Bone marrow (tissue), 2 donors: ENCODE results near the gene CUL9.
"Not testable (repeated sequence)": the region's sequence is repeated elsewhere in the genome, so short reads cannot be mapped to it uniquely, and the experiment has no call there.

Source experiments
- DNase-seq, 2 donors: peaks; one replicate each; lab custom pipeline; 2025; lab: John Stamatoyannopoulos, UW

CUL9 gene

DNA sequence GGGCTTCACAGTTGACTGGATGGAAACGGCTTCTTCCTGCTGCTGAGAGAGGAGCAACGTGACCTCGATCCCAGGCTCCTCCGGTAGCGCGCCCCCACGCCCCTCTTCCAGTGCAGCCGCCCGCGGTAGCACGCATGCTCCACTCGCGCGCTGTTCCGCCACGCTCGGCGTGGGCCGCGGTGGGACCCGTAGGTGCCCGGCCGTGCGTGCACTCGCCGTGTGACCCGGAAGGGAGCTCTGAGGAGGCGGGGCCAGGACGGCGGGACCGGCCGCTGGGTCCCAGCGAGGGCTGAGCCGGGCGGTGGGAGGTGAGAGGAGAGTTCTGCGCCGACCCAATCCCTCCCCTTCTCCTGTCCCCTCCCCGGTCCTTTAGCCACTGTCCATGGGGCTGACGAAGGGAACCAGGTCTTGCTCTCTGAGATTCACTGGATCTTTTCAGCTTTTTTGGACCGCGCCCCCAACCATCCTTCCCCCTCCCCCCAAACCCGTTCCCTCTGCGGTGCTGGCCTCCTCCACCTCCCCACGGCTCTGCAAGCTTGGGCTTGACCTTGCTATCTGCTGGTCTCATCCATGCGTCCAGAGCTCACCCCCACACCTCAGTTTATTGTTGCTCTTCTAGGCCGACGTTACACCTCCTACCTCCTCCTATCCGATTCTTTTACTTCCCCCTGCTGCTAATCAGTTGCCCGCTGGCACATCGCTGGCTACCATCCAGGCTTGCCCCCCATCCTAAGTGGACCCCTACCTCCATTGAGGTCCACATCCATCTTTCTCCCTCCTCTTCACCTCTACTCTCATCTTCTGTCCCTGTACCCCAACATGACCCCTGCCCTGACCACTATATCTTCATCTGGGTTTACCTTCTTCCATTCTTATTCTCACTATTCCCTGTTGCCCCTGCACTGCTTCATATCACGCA is at the start of gene CUL9:
Gene CUL9 (plus strand): TSS at position 255 of the 919 bp plus-strand sequence. CDS start 2,115 bp downstream, outside the sequence.
- DNase-seq, result peak; percentile 40 to 50

DNA sequence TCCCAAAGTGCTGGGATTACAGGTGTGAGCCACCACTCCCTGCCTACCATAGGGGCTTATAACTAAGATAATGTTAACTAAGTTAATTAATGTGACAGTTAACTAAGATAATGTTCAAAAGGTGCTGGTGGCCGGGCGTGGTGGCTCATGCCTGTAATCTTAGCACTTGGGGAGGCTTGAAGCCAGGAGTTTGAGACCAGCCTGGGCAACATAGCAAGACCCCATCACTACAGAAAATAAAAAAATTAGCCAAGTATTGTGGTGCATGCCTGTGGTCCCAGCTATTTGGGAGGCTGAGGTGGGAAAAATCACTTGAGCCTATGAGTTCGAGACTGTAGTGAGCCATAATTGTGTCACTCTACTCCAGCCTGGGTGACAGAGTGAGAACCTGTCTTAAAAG is 43.7 kb upstream of the CUL9 start:
- DNase-seq, result no peak

DNA sequence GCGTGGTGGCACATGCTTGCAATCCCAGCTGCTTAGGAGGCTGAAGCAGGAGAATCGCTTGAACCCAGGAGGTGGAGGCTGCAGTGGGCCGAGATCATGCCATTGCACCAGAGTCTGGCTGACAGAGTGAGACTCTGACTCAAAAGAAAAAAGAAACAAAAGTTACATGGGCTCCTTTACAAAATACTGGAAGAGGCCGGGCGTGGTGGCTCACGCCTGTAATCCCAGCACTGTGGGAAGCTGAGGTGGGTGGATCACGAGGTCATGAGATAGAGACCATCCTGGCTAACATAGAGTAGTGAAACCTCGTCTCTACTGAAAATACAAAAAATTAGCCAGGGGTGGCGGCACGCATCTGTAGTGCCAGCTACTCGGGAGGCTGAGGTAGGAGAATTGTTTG is 42.0 kb upstream of the CUL9 start:
- DNase-seq, result not testable (repeated sequence)

DNA sequence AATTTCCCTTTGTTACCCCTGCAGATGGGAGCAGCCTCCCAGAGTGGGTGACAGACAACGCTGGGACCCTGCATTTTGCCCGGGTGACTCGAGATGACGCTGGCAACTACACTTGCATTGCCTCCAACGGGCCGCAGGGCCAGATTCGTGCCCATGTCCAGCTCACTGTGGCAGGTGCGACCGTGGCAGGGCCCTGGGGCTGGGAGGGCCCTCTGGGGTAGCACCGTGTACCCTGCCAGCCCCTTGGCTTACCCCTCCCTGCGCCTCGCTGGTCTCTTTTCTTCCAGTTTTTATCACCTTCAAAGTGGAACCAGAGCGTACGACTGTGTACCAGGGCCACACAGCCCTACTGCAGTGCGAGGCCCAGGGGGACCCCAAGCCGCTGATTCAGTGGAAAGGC is 40.4 kb upstream of the CUL9 start:
- DNase-seq, result no peak

DNA sequence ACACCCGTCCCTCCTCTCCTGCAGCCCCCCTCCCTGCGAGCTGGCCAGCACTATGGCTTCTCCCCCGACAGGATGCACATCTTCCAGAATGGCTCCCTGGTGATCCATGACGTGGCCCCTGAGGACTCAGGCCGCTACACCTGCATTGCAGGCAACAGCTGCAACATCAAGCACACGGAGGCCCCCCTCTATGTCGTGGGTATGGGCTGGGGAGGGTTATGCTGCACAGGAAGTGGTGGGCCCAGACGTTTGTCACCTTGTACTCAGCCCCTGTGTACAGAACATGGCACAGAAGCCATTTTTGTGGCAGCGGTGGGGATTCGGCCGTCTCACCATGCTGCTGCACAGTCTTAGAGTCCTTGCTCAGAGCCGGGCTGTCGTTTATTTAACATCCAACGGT is 39.9 kb upstream of the CUL9 start:
- DNase-seq, result no peak

DNA sequence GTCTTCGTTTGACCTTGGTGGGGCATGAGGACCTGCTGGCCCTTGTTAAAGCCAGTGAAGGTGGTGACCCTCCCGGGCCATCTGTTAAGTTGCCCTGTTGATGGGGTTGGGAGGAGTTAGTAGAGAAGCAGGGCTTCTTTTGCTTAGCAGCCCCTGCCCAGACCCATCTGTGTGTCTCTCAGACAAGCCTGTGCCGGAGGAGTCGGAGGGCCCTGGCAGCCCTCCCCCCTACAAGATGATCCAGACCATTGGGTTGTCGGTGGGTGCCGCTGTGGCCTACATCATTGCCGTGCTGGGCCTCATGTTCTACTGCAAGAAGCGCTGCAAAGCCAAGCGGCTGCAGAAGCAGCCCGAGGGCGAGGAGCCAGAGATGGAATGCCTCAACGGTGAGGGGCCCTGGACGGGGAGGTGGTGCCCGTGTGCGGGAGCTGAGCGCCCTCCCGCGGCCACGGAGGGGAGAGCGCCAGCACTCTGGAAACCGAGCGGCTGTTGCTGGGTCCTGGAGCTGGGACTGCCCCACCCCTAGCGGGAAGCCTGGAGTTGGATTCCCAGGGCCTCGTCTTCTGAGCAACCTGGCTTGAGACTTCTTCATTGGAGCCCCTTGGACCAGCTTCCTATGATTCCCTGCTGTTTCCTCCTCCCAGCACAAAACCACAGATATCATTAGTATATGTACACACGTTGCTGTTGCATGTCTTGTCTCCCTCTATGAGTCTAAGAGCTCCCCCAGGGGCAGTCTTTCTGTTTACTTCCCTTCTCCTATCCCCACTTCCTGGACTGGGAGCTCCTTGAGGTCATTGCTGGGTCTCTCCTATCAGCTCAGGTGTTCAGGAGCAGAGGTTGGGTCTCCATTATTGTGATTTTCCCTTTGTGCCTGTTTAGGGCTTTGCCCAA is 38.5 kb upstream of the CUL9 start:
- DNase-seq, result peak; percentile 18 to 80

DNA sequence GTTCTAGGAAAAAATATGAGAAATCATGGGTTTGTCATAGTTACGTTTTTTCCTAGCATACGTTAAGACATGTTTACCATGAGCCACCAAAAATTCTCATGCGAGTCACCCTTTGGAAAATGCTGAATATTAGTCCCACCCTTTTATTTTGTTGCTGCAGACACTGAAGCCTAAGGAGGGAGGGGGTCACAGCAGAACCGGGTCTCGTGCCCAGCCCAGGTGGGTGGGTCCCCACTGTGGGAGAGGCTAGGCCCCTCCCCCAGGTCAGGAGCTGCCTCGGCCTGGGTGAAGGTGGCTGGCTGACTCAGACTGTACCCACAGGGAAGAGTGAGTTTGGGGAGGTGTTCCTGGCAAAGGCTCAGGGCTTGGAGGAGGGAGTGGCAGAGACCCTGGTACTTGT is 37.1 kb upstream of the CUL9 start:
- no peak for DNase-seq

DNA sequence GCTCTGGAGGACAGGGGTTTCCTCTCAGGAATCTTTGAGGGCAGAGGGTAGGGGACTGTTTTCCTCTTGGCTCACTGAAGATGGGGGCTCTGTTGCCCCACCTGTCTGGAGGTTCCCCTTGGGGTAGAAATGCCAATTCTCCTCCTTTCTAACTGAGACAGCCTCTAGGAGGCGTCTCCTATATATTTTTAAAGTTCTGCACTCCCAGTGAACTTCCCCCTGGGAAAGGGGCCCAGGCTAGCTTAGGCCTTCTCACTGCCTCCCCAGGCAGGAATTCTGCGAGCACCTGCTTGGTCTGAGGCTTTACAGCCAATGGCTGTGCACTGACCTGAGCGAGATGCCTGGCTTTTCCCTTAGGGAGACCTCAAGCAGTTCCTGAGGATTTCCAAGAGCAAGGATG is 35.7 kb upstream of the CUL9 start:
- DNase-seq, result no peak

DNA sequence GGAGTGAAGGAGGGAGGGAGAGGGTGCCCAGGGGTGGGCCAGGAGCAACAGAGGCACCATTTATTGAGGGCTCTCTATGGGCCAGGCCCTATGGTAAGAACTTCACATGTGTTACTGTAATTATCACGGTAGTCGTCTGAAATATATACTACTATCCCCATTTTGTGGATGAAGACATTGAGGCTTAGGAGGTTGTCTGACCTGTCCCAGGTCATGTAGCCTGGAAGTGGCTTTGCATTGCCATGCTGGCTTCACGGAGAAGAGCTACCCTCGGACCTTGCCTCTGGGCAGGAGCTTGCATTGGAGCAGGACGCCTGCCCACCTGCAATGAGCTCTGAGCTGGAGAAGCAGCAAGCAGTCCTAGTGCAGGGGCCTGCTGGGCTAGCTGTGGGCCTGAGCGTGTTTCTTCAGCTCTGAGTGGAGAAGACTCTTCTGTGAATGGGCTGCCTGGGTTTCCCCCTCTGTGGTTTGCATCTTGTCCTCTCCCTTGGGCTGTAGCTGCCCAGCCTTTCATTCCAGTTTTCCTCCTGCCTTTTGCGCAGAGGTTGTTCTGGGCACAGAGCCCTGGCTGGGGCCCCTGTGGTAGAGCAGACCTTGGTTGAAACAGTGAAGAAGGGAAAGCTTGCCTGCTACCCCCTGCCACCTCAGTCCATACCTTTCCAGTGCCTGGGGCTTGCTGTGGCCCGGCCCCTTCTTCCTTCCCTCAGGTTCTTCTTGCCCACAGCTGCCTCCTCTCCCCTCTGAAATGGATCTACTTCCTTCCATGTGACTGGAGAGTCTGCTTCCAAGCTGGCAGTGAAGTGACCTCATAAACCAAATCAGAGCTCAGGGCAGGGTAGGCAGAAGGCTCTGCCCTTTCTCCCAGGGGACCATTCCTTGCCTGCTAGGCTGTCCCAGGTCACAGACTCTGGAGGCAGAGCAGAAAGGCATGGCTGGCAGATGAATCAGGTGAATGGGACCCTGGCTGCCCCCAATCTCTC is 35.0 kb upstream of the CUL9 start:
- no peak for DNase-seq

DNA sequence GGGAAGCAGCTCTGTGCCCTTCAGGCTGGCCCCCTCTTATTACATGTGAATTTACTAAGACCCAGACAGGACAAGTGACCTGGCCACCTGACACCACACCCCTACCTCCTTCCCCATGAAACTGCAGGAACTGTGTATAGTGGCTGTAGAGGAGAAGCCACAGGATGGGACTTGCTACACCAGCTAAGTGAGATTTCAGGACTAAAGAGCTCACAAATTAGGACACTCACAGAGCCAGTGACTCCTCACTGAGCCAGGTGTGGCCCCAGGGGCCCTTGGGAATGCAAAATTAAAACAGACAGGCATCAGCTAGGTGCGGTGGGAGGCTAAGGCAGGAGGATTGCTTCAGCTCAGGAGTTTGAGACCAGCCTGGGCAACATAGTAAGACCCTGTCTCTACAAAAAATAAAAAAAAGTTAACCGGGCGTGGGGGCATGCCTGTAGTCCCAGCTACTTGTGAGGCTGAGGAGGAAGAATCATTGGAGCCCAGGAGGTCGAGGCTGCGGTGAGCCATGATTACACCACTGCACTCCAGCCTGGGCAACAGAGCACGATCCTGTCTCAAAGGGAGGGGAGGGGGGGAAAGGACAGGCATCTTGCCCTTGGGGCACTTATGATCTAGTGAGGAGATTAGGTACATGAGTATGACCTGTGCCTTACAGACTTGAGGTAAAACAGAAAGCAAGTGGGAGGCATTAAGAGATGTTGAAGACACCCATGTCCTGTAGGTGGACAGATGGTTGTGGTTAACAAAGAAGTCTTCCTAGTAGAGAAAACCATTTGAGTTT is 34.1 kb upstream of the CUL9 start:
- DNase-seq, result no peak

DNA sequence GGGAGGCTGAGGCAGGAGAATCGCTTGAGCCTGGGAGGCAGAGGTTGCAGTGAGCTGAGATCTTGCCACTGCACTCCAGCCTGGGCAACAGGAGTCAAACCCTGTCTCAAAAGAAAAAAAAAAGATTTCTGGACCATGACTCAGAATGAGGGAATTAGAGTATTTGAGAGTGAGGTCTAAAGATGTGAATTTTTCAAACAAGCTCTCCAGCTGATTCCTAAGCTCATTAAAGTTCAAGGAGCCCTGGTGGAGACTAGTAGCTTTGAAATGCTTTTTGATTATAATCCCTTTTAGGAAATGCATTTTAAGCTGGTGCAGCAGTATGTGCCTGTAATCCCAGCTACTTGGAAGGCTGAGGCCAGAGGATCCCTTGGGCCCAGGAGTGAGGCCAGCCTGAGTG is 32.7 kb upstream of the CUL9 start:
- no peak for DNase-seq

DNA sequence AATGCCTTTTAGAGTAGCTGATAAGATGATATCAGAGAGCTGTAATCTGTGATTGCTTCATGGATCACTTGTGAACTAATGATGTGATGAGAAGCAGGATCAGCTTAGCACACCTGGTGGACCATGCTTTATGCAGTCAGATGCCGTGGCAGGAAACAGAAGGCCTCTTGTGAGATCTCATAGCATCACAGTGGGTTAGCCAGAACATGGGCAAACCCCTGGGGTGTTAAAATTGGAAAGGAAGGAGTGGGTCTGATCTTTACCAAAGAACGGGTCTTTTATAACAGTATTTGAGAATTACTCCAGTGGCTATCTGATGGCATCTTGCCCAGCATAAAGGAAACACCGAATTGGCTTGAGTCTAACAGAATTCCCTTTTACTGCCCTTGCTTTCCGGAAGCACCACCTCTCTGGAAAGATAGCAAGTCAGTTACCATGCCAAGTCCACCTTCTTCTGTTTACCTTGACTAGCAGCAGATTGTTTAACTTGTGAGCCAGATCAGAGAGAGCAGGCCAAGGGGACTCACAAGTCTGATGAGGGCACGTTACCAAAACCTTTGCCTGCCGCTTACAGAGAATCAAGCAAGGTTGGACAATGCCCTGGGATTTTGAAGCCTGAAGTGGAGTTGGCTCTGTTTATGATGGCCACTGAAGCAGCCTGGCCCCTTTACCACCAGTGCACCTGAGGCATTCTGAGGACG is 31.8 kb upstream of the CUL9 start:
- DNase-seq, result no peak

DNA sequence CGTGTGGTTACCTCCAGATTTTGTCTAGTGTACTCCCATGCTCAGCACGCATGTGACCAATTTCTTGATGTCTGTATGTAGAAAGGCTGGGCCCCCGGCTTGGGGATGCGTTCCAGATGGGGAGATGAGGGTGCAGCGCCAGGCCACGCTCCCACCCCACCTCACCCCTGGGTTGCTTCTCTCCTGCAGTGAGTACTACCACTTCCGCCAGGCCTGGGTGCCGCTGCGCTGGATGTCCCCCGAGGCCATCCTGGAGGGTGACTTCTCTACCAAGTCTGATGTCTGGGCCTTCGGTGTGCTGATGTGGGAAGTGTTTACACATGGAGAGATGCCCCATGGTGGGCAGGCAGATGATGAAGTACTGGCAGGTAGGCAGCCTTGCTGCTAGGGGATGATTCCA is 22.4 kb upstream of the CUL9 start:
- DNase-seq, result no peak

DNA sequence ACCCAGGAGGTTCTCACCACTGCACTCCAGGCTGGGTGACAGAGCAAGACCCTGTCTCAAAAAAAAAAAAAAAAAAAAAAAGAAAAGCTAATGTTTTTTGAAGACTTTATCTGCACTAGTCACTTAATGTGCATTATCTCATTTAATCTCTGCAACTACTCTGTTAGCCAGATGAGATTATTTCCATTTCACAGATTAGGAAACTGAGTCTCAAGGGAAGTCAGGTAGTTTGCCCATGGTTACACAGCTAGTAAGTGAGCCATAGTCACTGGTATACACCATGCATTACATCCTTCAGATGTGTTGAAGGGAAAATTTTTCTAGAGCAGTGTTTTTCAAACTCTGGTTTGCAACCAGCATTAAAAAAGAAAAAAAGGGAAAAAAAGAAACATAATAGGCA is 18.1 kb upstream of the CUL9 start:
- DNase-seq, result no peak

DNA sequence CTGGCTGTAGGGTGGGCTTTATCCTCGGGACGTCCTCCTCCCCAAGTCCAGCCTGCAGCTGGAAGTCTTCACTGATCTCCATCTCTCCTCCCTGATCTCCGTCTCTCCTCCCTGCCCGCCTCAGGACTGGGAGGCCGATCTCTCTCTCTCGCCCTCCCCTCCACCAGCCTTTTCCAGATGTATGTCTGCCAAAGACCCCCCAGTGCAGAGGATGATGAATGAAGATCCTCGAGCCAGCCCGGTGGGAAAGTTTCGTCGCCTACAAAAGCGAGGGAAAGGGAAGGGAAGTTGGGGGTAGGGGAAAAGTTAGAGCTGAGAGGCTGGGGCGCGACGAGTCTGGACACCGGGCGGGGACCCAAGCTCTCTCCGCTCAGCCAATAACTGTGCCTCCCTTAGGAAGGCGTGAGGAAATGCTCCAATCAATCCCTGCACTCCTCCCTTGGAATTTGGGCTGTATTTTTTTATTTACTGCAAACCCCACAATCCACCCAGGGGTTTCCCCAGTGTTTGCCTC is 11.5 kb upstream of the CUL9 start:
- DNase-seq, result no peak

DNA sequence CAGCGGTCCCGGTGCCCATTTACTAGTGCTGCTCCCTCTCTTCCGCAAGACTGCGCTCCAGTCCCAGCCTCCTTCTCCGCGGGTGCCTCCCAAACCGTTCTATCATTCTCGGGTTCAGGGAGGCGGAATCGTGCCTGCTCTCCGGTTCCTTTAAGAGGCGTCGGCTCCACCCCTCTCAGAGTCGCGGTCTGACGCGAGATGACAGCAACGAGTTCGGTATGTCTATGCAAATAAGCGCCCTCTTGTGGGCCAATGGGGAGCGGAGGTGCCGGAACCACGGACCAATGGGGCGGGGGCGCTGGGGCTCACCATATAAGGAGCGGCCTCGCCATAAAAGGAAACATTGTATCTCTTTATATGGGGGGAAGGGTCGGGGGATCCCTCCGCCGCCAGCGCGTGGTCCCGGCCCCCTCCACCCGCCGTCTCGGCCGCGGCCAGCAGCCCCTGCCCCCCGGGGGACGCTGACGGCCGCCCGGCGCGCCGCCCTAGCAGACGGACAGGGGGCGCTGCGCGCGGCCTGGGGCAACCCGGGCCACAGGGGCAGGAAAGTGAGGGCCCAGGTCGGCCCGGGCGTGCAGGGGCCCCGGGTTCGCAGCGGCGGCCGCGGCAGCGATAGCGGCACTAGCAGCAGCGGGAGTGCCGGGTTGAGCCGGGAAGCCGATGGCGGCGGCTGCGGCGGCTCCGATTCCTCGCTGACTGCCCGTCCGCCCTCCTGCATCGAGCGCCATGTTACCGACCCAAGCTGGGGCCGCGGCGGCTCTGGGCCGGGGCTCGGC is 10.9 kb upstream of the CUL9 start, which contains the start of gene SRF:
Gene SRF (plus strand): TSS at position 339 of the 776 bp plus-strand sequence. CDS start 388 bp downstream, at position 727.
- DNase-seq, result peak; percentile 87 to 98

DNA sequence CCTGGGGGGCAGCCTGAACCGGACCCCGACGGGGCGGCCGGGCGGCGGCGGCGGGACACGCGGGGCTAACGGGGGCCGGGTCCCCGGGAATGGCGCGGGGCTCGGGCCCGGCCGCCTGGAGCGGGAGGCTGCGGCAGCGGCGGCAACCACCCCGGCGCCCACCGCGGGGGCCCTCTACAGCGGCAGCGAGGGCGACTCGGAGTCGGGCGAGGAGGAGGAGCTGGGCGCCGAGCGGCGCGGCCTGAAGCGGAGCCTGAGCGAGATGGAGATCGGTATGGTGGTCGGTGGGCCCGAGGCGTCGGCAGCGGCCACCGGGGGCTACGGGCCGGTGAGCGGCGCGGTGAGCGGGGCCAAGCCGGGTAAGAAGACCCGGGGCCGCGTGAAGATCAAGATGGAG is 10.3 kb upstream of the CUL9 start:
- no peak for DNase-seq

DNA sequence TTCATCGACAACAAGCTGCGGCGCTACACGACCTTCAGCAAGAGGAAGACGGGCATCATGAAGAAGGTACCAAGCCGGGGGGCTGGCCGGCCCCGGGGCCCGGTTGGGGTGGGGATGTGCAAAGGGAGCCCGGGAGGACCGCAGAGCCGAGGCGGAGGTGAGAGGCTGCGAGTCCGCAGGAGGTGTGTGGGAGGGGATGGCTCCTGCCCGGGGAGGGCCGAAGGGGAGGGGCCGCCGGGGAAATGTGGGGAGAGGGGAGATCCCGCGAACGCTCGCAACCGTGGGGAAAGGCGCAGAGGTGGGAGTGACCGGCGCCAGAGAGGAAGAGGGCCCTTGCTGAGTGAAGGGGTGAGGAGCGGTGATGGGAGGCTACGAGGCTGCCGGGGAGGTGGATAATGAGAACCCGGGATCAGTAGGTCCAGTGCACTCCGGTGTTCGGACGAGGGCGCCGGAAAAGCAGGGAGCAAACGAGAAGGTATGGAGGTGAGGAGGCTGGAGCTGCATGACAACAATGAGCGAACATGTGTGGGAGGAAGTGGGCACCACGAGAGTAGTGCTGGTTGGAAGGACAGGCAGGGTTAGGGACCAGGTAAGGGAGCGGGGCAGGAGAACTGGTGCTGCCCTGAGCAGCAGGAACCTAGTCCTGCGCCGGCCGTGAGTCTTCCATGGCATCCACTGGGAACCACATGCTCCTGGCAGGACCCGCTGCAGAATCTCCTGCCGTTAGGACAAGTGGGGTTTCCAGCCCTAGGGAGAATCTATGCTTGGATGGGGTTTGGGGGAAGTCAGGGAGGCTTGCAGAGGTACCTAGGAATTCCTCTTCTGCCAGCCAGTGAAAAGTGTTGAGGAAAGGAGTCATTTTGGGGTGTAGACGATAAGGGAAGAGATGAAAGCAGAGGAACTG is 9.6 kb upstream of the CUL9 start:
- DNase-seq, result peak in 1 of 2 donors; percentile 23
